PC-3 (cell line): Measurements from ENCODE around the gene TEX13B. TPM values are rescaled to one million over a fixed set of nuclear protein-coding genes. Genes with fewer than 3 reads are reported as not detected.

Experiments used
- ATAC-seq: fragments of 200-7000 bp; cut with Tn5 transposase; 2 replicates; pipeline ENCODE4 v1.9.1; 2020; ENCODE audit warnings: mild to moderate bottlenecking, moderate library complexity
- BruUV-seq: library from RNA; stranded (reverse); fragments of 400-500 nt; replicated peaks from 2 replicates; lab custom pipeline; 2021; lab: Mats Ljungman, UMichigan
- CTCF ChIA-PET: fragments of 300-600 bp; sonication (Branson Sonifier 250); formaldehyde crosslinking; loops from one replicate; lab custom pipeline; 2022; ENCODE audit warnings: antibody characterized with exemption; lab: Charles Lee
- POLR2A ChIA-PET: fragments of 300-600 bp; sonication (Branson Sonifier 250); formaldehyde crosslinking; loops from one replicate; lab custom pipeline; 2022; ENCODE audit warnings: antibody characterized with exemption; ENCODE audit not compliant: unreplicated experiment; lab: Charles Lee
- DNase-seq: peaks from one replicate; pipeline ENCODE4 v3.0.0-alpha.2; 2015
- H2AFZ ChIP-seq: fragments of 300-600 bp; sonication (generic); 2 replicates; pipeline ENCODE4 v1.6.0; 2016; ENCODE audit warnings: antibody characterized with exemption, low read length
- H3F3A ChIP-seq: fragments of 300-600 bp; sonication (generic); one replicate; pipeline ENCODE4 v1.6.0; 2017; ENCODE audit warnings: antibody characterized with exemption, low read length, control low read depth, mild to moderate bottlenecking; ENCODE audit not compliant: unreplicated experiment
- H3K27ac ChIP-seq: fragments of 300-600 bp; sonication (generic); 2 replicates; pipeline ENCODE4 v1.5.1; 2016; ENCODE audit warnings: mild to moderate bottlenecking, low read length
- H3K27me3 ChIP-seq: fragments of 300-600 bp; sonication (generic); 2 replicates; pipeline ENCODE4 v1.6.1; 2016; ENCODE audit warnings: low read length, mixed read lengths
- H3K36me3 ChIP-seq: fragments of 300-600 bp; sonication (generic); 2 replicates; pipeline ENCODE4 v1.6.1; 2016; ENCODE audit warnings: low read depth, mixed run types, low read length, mixed read lengths
- H3K4me1 ChIP-seq: fragments of 300-600 bp; sonication (generic); 2 replicates; pipeline ENCODE4 v1.5.1; 2016; ENCODE audit warnings: low read length; ENCODE audit not compliant: insufficient read depth
- H3K4me2 ChIP-seq: fragments of 300-600 bp; sonication (generic); 2 replicates; pipeline ENCODE4 v1.6.0; 2016; ENCODE audit warnings: low read length
- H3K4me3 ChIP-seq: fragments of 300-600 bp; sonication (generic); 2 replicates; pipeline ENCODE4 v1.5.1; 2016; ENCODE audit warnings: mild to moderate bottlenecking, low read length, mixed read lengths
- H3K79me2 ChIP-seq: fragments of 300-600 bp; sonication (generic); 2 replicates; pipeline ENCODE4 v1.6.1; 2017; ENCODE audit warnings: low read length, mixed read lengths
- H3K9ac ChIP-seq: fragments of 300-600 bp; sonication (generic); 2 replicates; pipeline ENCODE4 v1.6.0; 2016; ENCODE audit warnings: mild to moderate bottlenecking, low read length
- H3K9me2 ChIP-seq: fragments of 300-600 bp; sonication (generic); replicated peaks from 2 replicates; pipeline ENCODE4 v1.6.1; 2016; ENCODE audit warnings: mixed run types, low read length, mixed read lengths
- H3K9me3 ChIP-seq: fragments of 300-600 bp; sonication (generic); 2 replicates; pipeline ENCODE4 v1.6.1; 2016; ENCODE audit warnings: low read length, mixed read lengths
- H4K20me1 ChIP-seq: fragments of 300-600 bp; sonication (generic); 2 replicates; pipeline ENCODE4 v1.6.1; 2016; ENCODE audit warnings: low read length, mixed read lengths
- CTCF ChIP-seq: fragments of 300-600 bp; sonication (generic); conservative IDR thresholded peaks from 2 replicates; pipeline ENCODE4 v1.5.1; 2017; ENCODE audit warnings: antibody characterized with exemption, low read depth, mild to moderate bottlenecking, low read length
- EZH2 ChIP-seq: fragments of 300-600 bp; sonication (generic); IDR thresholded peaks from one replicate; pipeline ENCODE4 v1.6.1; 2017; ENCODE audit warnings: antibody characterized with exemption, mild to moderate bottlenecking, low read length; ENCODE audit not compliant: unreplicated experiment
- EZH2phosphoT487 ChIP-seq: fragments of 300-600 bp; sonication (generic); IDR thresholded peaks from 2 replicates; pipeline ENCODE4 v1.6.1; 2018; ENCODE audit warnings: mild to moderate bottlenecking, antibody characterized with exemption, low read length, borderline replicate concordance
- intact Hi-C: fragments of 100-400 bp; cut with micrococcal nuclease; formaldehyde crosslinking; loops from 2 replicates; pipeline ENCODE4 v1.9.0; 2023
- total RNA-seq: library from RNA; depleted of rRNA; stranded (reverse); fragments of >200 nt; gene quantifications from 2 replicates; pipeline ENCODE4 v1.2.3, GENCODE V29; 2014

Gene TEX13B
- total RNA-seq, 1 experiment from 2014 or later: not detected

- ChIA-PET CTCF (no interaction called here), POLR2A (no interaction called here)
- H3F3A ChIP-seq: no peaks in the 10 kb centered on the region
- H3K4me1 ChIP-seq: peaks cover 3% of the 10 kb centered on the region
- H3K9me2 ChIP-seq: no peaks in the 10 kb centered on the region
- H3K4me2 ChIP-seq: no peak overlapping the region
- H3K9me3 ChIP-seq: no peaks in the 10 kb centered on the region
- no peak overlapping the region for H3K4me3 ChIP-seq
- TF ChIP-seq EZH2 (no peak), EZH2phosphoT487 (no peak), CTCF (no peak)
- H3K27me3 ChIP-seq: no peaks in the 10 kb centered on the region
- BruUV-seq: no TSS peak
- intact Hi-C loops: no loop called here
- H4K20me1 ChIP-seq: no peaks in the 10 kb centered on the region
- DNase-seq (no peak), ATAC-seq (no peak)
- no peak overlapping the region for H3K9ac ChIP-seq
- H2AFZ ChIP-seq: no peak overlapping the region
- H3K36me3 ChIP-seq: no peaks in the 10 kb centered on the region
- no peak overlapping the region for H3K27ac ChIP-seq
- no peaks in the 10 kb centered on the region for H3K79me2 ChIP-seq
Measured at GRCh38 chrX:107996124-107996523, 14.0 kb upstream of the TEX13B start.

GRCh38 chrX:107985033-107985432 is 2.9 kb upstream of the TEX13B start:
- Histone ChIP-seq H3K79me2 (no peaks in the 10 kb centered on the region), H3K4me3 (no peak overlapping the region), H3K4me2 (no peak overlapping the region), H3K36me3 (no peaks in the 10 kb centered on the region), H3K9ac (no peak overlapping the region), H3K9me3 (no peaks in the 10 kb centered on the region), H3K27ac (no peak overlapping the region), H3F3A (no peaks in the 10 kb centered on the region), H4K20me1 (no peaks in the 10 kb centered on the region), H3K9me2 (no peaks in the 10 kb centered on the region), H3K4me1 (no peaks in the 10 kb centered on the region), H3K27me3 (no peaks in the 10 kb centered on the region), H2AFZ (no peak overlapping the region)
- TF ChIP-seq EZH2phosphoT487 (no peak), CTCF (no peak), EZH2 (no peak)
- BruUV-seq: no TSS peak
- ATAC-seq: no peak
- ChIA-PET POLR2A (no interaction called here), CTCF (no interaction called here)
- no peak for DNase-seq
- intact Hi-C loops: no loop called here

GRCh38 chrX:107979534-107979933 is 2.6 kb downstream of the TEX13B start:
- ATAC-seq (no peak), DNase-seq (no peak)
- Histone ChIP-seq H3K4me2 (no peak overlapping the region), H4K20me1 (no peaks in the 10 kb centered on the region), H3K9me3 (no peaks in the 10 kb centered on the region), H3K27ac (no peak overlapping the region), H3K27me3 (no peaks in the 10 kb centered on the region), H3K9ac (no peak overlapping the region), H3F3A (no peaks in the 10 kb centered on the region), H3K4me3 (no peak overlapping the region), H3K36me3 (no peaks in the 10 kb centered on the region), H3K79me2 (no peaks in the 10 kb centered on the region), H3K4me1 (no peaks in the 10 kb centered on the region), H2AFZ (no peak overlapping the region), H3K9me2 (no peaks in the 10 kb centered on the region)
- intact Hi-C loops: no loop called here
- ChIA-PET POLR2A (no interaction called here), CTCF (no interaction called here)
- BruUV-seq: no TSS peak
- TF ChIP-seq EZH2phosphoT487: no peak
